Stimulated activated CD4-positive, alpha-beta T cell treated with anti-CD3 and anti-CD28 coated beads, Interleukin-4, amount 100 ng/mL, for 48 hours (primary cell): ENCODE measurements around the gene KYNU.
"Not testable (repeated sequence)": the region's sequence is repeated elsewhere in the genome, so short reads cannot be mapped to it uniquely, and the experiment has no call there.

Experiments used
- DNase-seq, 2 donors: peaks; one replicate each; pipeline ENCODE4 v3.0.0-alpha.2; 2020; ENCODE audit warnings: low read depth in 2 of 2

KYNU gene

GRCh38 chr2:142915502-142915901, 38.0 kb downstream of the KYNU start:
- DNase-seq, result no peak

DNA sequence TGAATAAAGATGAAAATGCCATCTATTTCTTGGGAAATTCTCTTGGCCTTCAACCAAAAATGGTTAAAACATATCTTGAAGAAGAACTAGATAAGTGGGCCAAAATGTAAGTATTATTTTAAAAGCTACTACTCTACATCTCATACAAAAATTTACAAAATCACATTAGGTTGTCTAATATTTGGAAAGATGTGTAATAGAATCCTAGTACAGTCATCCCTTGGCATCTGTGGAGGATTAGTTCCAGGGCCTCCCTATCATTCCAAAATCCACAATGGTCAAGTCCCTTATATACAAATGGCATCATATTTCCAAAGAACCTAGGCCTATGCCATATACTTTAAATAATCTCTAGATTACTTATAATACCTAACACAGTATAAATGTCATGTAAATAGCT, 41.2 kb downstream of the KYNU start:
- no peak for DNase-seq

GRCh38 chr2:142920571-142920970, 43.1 kb downstream of the KYNU start:
- DNase-seq, result no peak

DNA sequence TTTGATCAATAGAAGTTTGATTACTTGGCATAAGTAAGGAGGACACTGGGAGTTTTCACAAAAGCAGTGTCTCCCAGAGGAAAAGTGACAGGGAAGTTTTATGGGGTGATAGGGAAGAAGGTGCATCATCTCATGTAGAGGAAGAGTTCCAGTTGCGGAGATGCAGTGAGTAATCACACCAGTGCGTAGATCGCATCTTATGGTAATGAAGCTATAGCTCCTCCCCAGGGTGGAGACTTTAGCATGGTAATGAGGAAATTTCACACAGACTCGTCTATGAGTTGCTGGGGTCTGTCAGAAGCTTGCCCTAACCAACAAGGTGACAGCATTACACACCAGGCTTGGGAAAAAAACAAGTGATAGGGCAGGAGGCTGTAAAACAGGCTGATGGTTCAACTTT, 49.0 kb downstream of the KYNU start:
- DNase-seq, result no peak

- no peak for DNase-seq
Measured at GRCh38 chr2:142930835-142931398, 53.5 kb downstream of the KYNU start.

- DNase-seq, result no peak
Measured at GRCh38 chr2:142933916-142934315, 56.5 kb downstream of the KYNU start.

DNA sequence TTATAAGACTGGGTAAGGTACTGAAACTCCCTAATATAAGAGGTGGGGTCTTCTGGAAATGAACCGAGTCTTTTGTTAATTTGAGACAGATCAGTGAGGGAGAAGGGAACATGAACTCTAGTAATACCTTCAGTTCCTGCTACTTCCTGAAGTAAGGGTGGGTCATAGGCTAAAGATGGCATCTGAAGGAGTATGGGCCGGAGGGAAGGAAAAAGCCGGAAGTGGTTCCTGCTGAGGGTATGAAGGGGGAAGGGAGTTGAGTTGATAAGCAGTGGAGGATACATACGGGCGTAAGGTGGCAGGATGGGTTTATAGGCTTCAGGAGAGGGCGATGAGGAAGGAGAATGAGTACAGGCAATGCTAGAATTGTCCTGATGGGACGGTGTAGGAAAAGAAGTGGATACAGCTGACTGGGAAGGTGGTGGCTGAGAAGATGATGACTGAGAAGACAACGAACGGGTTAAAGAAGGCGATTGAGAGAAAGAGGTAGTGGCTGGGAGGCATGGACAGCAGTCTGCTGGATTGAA, 58.2 kb downstream of the KYNU start:
- no peak for DNase-seq

DNA sequence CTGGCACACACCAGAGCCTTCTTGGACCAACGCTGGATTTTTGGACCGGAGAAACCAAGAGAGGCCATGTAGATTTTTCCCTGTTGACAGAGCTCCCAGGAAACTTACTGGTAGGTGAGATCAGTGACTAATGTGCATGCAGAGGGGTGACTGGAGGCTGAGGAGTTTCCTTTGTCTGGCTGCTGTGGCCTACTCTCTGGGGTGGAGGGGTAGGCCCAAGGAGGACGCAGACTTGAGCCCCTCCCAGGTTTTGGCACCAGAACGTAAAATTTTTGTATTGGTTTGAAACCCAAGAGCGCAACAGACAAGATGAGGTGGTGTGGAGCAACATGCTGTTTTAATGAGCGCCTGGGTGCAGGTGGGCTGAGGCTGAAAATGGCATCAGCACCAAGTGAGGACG, 59.2 kb downstream of the KYNU start:
- DNase-seq, result no peak

DNA sequence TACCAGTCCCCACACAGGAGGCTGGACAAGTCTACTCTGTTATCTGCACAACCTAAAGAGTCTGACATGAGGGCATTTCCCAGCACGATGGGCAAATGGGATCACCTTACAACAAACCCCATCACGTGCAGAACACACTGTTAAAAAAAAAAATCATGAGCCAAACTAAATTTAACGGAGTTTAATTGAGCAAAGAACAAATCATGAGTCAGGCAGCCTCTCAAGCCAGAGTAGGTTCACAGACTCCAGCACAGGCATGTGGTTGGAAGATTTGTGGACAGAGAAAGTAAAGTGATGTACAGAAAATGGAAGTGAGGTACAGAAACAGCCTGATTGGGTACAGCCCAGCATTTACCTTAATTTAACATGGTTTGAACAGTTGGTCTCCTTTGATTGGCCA, 59.9 kb downstream of the KYNU start:
- DNase-seq, result no peak

- DNase-seq, result no peak
Measured at GRCh38 chr2:142938240-142938639, 60.8 kb downstream of the KYNU start.

DNA sequence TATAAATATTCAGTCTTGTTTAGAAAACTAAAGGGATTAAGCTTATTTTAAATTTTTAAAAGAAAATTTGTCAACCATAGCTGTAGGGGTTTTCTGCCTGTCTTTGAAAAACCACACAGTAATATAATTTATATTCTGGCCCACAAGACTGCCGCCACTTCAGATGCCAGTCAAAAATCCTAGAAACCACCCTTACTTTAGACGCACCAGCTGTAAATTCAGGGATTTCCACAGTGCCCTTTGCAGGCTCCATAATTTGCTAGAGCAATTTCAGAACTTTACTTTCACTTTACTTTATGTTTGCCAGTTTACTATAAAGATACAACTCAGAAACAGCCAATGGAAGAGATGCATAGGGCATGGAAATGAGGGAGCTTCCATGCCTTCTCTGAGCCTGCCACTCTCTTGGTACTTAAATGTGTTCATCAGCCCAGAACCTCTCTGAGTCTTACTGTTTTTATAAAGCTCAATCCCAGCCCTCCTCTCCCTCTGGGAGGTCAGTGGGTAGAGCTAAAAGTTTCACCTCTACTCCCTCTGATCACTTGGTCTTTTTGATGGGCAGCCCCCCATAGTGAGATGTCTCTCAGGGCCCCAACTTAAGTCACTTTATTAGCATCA, 63.3 kb downstream of the KYNU start:
- DNase-seq, result no peak

- no peak for DNase-seq
Measured at GRCh38 chr2:142942690-142943089, 65.2 kb downstream of the KYNU start.

GRCh38 chr2:142944264-142944663, 66.8 kb downstream of the KYNU start:
- DNase-seq, result no peak

- DNase-seq, result no peak
Measured at GRCh38 chr2:142944721-142945120, 67.3 kb downstream of the KYNU start.

DNA sequence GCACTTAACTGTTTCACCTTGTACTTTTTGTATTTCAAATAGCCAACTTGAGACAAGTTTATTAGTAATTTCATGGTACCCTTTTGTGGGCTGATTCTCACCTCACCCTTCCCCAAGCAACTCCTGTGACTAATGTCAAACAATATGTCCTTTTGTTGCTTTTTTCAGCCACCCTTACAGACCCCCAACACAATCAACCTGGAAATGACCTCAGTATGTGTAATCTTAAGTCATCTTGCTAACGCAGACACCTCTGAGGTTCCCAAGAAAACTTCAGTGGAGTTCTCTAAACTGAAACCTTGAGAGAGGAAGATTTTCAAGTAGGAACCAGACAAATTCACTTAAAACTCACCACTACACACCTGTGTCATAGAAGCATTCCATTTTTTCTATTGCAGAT, 69.5 kb downstream of the KYNU start:
- DNase-seq, result no peak

GRCh38 chr2:142948723-142949122, 71.3 kb downstream of the KYNU start:
- DNase-seq, result not testable (repeated sequence)

DNA sequence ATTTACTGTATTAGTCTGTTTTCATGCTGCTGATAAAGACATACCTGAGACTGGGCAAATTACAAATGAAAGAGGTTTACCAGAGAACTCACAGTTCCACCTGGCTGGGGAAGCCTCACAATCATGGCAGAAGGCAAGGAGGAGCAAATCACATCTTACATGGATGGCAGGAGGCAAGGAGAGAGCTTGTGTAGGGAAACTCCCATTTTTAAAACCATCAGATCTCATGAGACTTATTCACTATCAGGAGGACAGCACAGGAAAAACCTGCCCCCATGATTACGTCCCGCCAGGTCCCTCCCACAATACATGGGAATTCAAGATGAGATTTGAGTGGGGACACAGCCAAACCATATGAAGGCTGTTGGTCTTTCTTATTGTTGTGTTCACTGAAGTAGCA, 72.9 kb downstream of the KYNU start:
- DNase-seq, result not testable (repeated sequence)

DNA sequence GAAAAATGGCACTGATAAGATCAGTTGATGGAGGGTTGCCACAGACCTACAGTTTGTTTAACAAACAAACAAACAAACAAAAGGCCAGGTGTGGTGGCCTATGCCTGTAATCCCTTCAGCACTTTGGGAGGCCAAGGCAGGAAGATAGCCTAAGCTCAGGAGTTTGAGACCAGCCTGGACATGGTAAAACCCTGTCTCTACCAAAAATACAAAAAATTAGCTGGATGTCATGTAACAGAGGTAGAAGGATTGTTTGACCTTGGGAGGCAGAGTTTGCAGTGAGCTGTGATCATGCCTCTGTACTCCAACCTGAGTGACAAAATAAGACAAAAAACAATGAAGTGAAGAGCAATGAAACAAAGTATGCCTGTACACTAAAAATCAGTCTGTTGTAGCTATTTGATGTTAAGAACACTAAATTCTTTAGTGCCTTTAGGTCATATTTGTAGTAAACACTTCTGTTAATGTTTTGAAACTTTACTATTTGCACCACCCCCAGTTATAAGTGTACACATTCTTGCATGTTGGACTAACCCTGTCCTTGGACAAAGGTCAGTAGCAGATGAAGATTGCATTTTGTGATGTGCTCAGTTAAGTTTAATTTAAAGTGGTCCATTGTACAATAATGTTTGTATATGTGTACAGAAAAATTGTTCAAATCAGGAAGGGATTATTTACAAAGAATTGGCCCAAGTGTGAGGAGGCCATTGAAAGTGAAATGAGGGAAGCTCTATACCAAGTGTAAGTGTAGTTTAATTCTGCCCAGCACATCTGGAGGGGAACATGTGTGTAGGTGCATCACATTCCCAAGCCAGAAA, 73.9 kb downstream of the KYNU start:
- DNase-seq, result no peak

DNA sequence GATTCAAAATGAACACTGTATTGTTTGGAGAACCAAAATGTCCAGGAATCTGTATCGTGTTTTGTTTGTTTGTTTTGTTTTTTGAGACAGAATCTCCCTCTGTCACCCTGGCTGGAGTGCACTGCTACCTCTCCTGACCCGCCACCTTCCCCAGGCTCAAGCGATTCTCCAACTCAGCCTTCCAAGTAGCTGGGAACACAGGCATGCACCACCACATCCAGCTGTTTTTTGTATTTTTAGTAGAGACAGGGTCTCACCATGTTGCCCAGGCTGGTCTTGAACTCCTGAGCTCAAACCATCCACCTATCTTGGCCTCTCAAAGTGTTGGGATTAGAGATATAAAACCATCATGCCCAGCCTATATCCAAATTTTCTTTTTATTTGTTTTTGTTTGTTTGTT, 74.6 kb downstream of the KYNU start:
- DNase-seq, result no peak

DNA sequence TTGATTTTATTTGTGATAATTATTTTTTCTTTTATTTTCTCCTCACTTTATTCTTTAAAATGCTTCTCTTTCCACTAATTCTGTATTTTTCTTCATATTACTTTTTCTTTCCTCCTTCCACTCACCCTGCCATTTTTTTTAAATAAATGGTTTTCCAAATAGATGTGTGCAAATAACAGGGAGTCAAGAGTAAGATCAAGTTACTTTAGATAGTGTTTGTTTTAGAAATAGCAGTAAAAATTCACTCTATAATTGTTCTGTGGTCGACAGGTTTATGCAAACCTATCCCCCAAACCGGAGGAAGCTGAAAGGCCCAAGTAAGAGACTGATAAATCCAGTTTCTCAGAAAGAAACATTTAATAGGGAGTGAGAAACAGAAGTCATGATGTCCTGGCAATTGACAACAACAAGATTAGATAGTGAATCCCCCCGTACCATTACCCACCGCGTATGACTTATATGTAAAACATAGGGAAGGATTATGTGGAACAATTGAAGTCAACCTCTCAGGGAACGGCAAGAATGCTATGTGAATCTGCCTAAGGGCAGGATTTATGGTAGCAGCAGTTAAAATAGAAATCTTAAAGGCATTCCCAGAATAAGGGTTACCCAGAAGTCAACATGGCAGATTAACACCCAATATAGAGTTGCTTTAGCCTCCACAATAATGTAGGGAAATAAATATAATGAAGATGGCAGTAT, 75.5 kb downstream of the KYNU start:
- DNase-seq, result no peak

DNA sequence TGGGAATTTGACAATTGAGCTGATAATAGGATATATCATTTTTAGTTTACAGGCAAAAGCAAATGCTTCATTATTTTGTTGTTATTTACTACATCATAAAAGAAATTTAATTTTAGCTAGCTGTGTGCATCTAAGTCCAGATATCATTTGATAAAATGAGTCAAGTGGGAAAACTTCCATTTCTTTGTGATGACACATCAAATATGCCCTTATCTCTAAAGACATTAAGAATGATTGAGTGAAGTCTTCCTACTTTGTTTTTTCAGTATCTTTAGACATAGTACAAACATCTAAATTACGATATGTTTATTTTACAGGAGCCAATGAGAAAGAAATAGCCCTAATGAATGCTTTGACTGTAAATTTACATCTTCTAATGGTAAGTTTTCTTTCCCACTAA, 77.0 kb downstream of the KYNU start:
- no peak for DNase-seq

- DNase-seq, result no peak
Measured at GRCh38 chr2:142957144-142957543, 79.7 kb downstream of the KYNU start.
